GM10266 (cell line): ENCODE measurements around the gene CASKIN2.

ENCODE experiments used
- DNase-seq: peaks from one replicate; pipeline ENCODE4 v3.0.0; 2012; ENCODE audit errors: extremely low spot score
- CTCF ChIP-seq: IDR thresholded peaks from 2 replicates; pipeline ENCODE4 v1.5.1; 2012; ENCODE audit warnings: mild to moderate bottlenecking, low read depth; ENCODE audit not compliant: control insufficient read depth, insufficient read depth; ENCODE audit errors: missing control alignments

Gene CASKIN2

GRCh38 chr17:75498039-75498725 is 17.2 kb downstream of the CASKIN2 start:
- TF ChIP-seq CTCF: no peak
- DNase-seq: no peak

- TF ChIP-seq CTCF: no peak
- DNase-seq: no peak
These were observed 19.3 kb downstream of the CASKIN2 start for GRCh38 chr17:75496005-75496404.

- TF ChIP-seq CTCF: no peak
- DNase-seq: no peak
These were observed 20.9 kb downstream of the CASKIN2 start for GRCh38 chr17:75494326-75494877.

- no peak for DNase-seq
- TF ChIP-seq CTCF: no peak
These were observed 21.7 kb downstream of the CASKIN2 start for GRCh38 chr17:75493476-75494129.

GRCh38 chr17:75492555-75493168 is 22.7 kb downstream of the CASKIN2 start:
- no peak for TF ChIP-seq CTCF
- DNase-seq: no peak

GRCh38 chr17:75491680-75492079 is 23.7 kb downstream of the CASKIN2 start:
- no peak for TF ChIP-seq CTCF
- no peak for DNase-seq
